GM23338 (cell line): Measurements from ENCODE around the gene OR12D1. TPM values are rescaled to one million over a fixed set of nuclear protein-coding genes. Genes with fewer than 3 reads are reported as not detected.
"Not testable (repeated sequence)": the region's sequence is repeated elsewhere in the genome, so short reads cannot be mapped to it uniquely, and the experiment has no call there.

ENCODE experiments used
- ATAC-seq: fragments of 200-7000 bp; cut with Tn5 transposase; 3 replicates; pipeline ENCODE4 v1.9.1; 2020
- DNase-seq: peaks from one replicate; pipeline ENCODE4 v3.0.0-alpha.2; 2015; ENCODE audit warnings: low spot score
- H2AFZ ChIP-seq: fragments of 200-600 bp; sonication (generic); 2 replicates; pipeline ENCODE4 v1.8.0; 2016; ENCODE audit warnings: antibody characterized with exemption, mild to moderate bottlenecking, moderate library complexity
- H3F3A ChIP-seq: fragments of 200-600 bp; sonication (generic); replicated peaks from 2 replicates; pipeline ENCODE4 v1.8.0; 2017; ENCODE audit warnings: antibody characterized with exemption, mixed run types, low read depth
- H3K27ac ChIP-seq: fragments of 200-600 bp; sonication (generic); 2 replicates; pipeline ENCODE4 v1.6.1; 2016; ENCODE audit warnings: low read depth
- H3K27me3 ChIP-seq: fragments of 200-600 bp; sonication (generic); 2 replicates; pipeline ENCODE4 v1.8.0; 2016; ENCODE audit warnings: mild to moderate bottlenecking, mixed run types, moderate library complexity; ENCODE audit not compliant: insufficient read depth
- H3K36me3 ChIP-seq: fragments of 200-600 bp; sonication (generic); 2 replicates; pipeline ENCODE4 v1.8.0; 2016; ENCODE audit warnings: mild to moderate bottlenecking; ENCODE audit not compliant: insufficient read depth
- H3K4me1 ChIP-seq: fragments of 200-600 bp; sonication (generic); 2 replicates; pipeline ENCODE4 v1.8.0; 2016; ENCODE audit warnings: mild to moderate bottlenecking, moderate library complexity; ENCODE audit not compliant: insufficient read depth
- H3K4me2 ChIP-seq: fragments of 200-600 bp; sonication (generic); 2 replicates; pipeline ENCODE4 v1.7.1; 2017; ENCODE audit warnings: mixed run types
- H3K4me3 ChIP-seq: fragments of 200-600 bp; sonication (generic); 2 replicates; pipeline ENCODE4 v1.6.1; 2016; ENCODE audit warnings: mixed run types
- H3K79me2 ChIP-seq: fragments of 200-600 bp; sonication (generic); replicated peaks from 2 replicates; pipeline ENCODE4 v1.8.0; 2017; ENCODE audit warnings: mild to moderate bottlenecking; ENCODE audit not compliant: insufficient read depth
- H3K9me2 ChIP-seq: fragments of 200-600 bp; sonication (generic); 2 replicates; pipeline ENCODE4 v1.8.0; 2017; ENCODE audit not compliant: insufficient read depth
- H4K20me1 ChIP-seq: fragments of 200-600 bp; sonication (generic); replicated peaks from 2 replicates; pipeline ENCODE4 v1.8.0; 2017; ENCODE audit warnings: mild to moderate bottlenecking; ENCODE audit not compliant: insufficient read depth
- H3K27ac Mint-ChIP-seq: 2 replicates; pipeline ENCODE4 v1.8.0; 2020; ENCODE audit warnings: inconsistent platforms, mild to moderate bottlenecking, moderate library complexity, mixed read lengths
- H3K27me3 Mint-ChIP-seq: 3 replicates; pipeline ENCODE4 v1.8.0; 2022; ENCODE audit warnings: low read depth, mild to moderate bottlenecking, moderate library complexity, mixed read lengths, inconsistent platforms; ENCODE audit not compliant: insufficient read depth, poor library complexity
- H3K36me3 Mint-ChIP-seq: 3 replicates; pipeline ENCODE4 v1.8.0; 2021; ENCODE audit warnings: low read depth, mild to moderate bottlenecking, inconsistent platforms, moderate library complexity, mixed read lengths
- H3K4me1 Mint-ChIP-seq: 3 replicates; pipeline ENCODE4 v1.8.0; 2020; ENCODE audit warnings: mild to moderate bottlenecking, inconsistent platforms, mixed read lengths
- H3K4me3 Mint-ChIP-seq: 3 replicates; pipeline ENCODE4 v1.8.0; 2021; ENCODE audit warnings: moderate library complexity, mild to moderate bottlenecking, inconsistent platforms, mixed read lengths
- H3K9me3 Mint-ChIP-seq: 3 replicates; pipeline ENCODE4 v1.8.0; 2020; ENCODE audit warnings: moderate library complexity, mild to moderate bottlenecking, inconsistent platforms, mixed read lengths
- EZH2phosphoT487 ChIP-seq: fragments of 200-600 bp; sonication (generic); IDR thresholded peaks from one replicate; pipeline ENCODE4 v1.8.1; 2018; ENCODE audit warnings: antibody characterized with exemption; ENCODE audit not compliant: unreplicated experiment
- JUNB ChIP-seq: IDR thresholded peaks from one replicate; pipeline ENCODE4 v1.6.1; 2016; ENCODE audit warnings: antibody characterized with exemption; ENCODE audit not compliant: unreplicated experiment
- NANOG ChIP-seq: IDR thresholded peaks from 2 replicates; pipeline ENCODE4 v1.6.1; 2016; ENCODE audit warnings: antibody characterized with exemption, borderline replicate concordance
- POLR2AphosphoS5 ChIP-seq: IDR thresholded peaks from 2 replicates; pipeline ENCODE4 v1.6.1; 2016; ENCODE audit warnings: antibody characterized with exemption, low read depth
- STAT1 ChIP-seq: IDR thresholded peaks from one replicate; pipeline ENCODE4 v1.6.1; 2016; ENCODE audit warnings: antibody characterized with exemption; ENCODE audit not compliant: unreplicated experiment
- ZNF114 ChIP-seq: fragments of 250-450 bp; sonication (Bioruptor Pico); IDR thresholded peaks from 2 replicates; pipeline ENCODE4 v1.5.0; 2020; ENCODE audit warnings: mild to moderate bottlenecking, moderate library complexity
- ZNF331 ChIP-seq: fragments of 250-450 bp; sonication (Bioruptor Pico); IDR thresholded peaks from 2 replicates; pipeline ENCODE4 v1.5.0; 2020; ENCODE audit warnings: low read depth, mild to moderate bottlenecking, moderate library complexity
- polyA plus RNA-seq: library from polyadenylated mRNA; unstranded; fragments of >200 nt; fragmentation: Nextera tagmentation; extraction: Ambion mirVana; gene quantifications from 2 replicates; pipeline ENCODE4 v1.2.1, GENCODE V29; 2016
- total RNA-seq: library from RNA; depleted of rRNA; stranded (reverse); fragments of >200 nt; shearing (Covaris generic); gene quantifications from 2 replicates; pipeline ENCODE4 v1.2.3, GENCODE V29; 2014
- TF ChIP-seq, protein P1 (sequence below), 2 experiments: fragments of 200-600 bp in 1 of 2; sonication (generic) in 1 of 2; conservative IDR thresholded peaks; 2 replicates each; pipeline versions ENCODE4 v1.5.1 to v1.6.1; 2016 to 2017; ENCODE audit warnings: antibody characterized with exemption in 2 of 2, low read depth in 2 of 2, mild to moderate bottlenecking in 2 of 2, moderate library complexity in 1 of 2
- TF ChIP-seq, protein P2 (sequence below): fragments of 250-450 bp; sonication (Bioruptor Pico); IDR thresholded peaks from 2 replicates; pipeline ENCODE4 v1.5.0; 2020; ENCODE audit warnings: mild to moderate bottlenecking, moderate library complexity
- TF ChIP-seq, protein P3 (sequence below): IDR thresholded peaks from one replicate; pipeline ENCODE4 v1.6.1; 2018; ENCODE audit warnings: antibody characterized with exemption; ENCODE audit not compliant: unreplicated experiment
- TF ChIP-seq, protein P4 (sequence below): IDR thresholded peaks from 2 replicates; pipeline ENCODE4 v1.6.1; 2016; ENCODE audit warnings: antibody characterized with exemption

The OR12D1 gene
- total and polyA plus RNA-seq, 2 experiments from 2014 or later: not detected

DNA sequence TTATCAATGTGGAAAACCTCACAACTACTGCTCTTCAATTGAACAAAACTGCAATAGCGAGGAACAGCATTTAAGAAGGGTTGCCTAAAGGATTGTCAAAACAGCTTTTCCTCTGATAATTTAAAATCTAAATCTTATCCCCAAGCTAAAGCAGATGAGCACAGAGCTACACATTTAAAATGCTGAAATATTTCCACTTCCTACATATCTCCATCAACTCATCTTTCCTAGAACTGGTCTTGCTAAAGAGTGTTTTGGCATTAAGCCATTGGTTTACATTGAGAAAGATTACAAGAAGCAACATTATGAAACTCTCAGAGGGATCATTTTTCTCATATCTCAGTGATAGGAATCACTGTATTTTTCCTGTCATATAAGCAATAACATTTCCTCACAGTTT lies 28.0 kb downstream of the OR12D1 start:
- DNase-seq (no peak), ATAC-seq (no peak)
- H3K27me3 Mint-ChIP-seq: peaks cover 7% of the 10 kb centered on the region
- H3K4me3 Mint-ChIP-seq: no peak overlapping the region
- H3K4me2 ChIP-seq: no peak overlapping the region
- H3K9me3 Mint-ChIP-seq: peaks cover 10% of the 10 kb centered on the region
- TF ChIP-seq, protein P1, sequence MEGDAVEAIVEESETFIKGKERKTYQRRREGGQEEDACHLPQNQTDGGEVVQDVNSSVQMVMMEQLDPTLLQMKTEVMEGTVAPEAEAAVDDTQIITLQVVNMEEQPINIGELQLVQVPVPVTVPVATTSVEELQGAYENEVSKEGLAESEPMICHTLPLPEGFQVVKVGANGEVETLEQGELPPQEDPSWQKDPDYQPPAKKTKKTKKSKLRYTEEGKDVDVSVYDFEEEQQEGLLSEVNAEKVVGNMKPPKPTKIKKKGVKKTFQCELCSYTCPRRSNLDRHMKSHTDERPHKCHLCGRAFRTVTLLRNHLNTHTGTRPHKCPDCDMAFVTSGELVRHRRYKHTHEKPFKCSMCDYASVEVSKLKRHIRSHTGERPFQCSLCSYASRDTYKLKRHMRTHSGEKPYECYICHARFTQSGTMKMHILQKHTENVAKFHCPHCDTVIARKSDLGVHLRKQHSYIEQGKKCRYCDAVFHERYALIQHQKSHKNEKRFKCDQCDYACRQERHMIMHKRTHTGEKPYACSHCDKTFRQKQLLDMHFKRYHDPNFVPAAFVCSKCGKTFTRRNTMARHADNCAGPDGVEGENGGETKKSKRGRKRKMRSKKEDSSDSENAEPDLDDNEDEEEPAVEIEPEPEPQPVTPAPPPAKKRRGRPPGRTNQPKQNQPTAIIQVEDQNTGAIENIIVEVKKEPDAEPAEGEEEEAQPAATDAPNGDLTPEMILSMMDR (conservative IDR thresholded peaks at IDR 0.05; ENCODE audit: low read depth in 2 of 2): no peak
- no peak for TF ChIP-seq EZH2phosphoT487
- no peak for TF ChIP-seq ZNF331
- TF ChIP-seq, protein P2, sequence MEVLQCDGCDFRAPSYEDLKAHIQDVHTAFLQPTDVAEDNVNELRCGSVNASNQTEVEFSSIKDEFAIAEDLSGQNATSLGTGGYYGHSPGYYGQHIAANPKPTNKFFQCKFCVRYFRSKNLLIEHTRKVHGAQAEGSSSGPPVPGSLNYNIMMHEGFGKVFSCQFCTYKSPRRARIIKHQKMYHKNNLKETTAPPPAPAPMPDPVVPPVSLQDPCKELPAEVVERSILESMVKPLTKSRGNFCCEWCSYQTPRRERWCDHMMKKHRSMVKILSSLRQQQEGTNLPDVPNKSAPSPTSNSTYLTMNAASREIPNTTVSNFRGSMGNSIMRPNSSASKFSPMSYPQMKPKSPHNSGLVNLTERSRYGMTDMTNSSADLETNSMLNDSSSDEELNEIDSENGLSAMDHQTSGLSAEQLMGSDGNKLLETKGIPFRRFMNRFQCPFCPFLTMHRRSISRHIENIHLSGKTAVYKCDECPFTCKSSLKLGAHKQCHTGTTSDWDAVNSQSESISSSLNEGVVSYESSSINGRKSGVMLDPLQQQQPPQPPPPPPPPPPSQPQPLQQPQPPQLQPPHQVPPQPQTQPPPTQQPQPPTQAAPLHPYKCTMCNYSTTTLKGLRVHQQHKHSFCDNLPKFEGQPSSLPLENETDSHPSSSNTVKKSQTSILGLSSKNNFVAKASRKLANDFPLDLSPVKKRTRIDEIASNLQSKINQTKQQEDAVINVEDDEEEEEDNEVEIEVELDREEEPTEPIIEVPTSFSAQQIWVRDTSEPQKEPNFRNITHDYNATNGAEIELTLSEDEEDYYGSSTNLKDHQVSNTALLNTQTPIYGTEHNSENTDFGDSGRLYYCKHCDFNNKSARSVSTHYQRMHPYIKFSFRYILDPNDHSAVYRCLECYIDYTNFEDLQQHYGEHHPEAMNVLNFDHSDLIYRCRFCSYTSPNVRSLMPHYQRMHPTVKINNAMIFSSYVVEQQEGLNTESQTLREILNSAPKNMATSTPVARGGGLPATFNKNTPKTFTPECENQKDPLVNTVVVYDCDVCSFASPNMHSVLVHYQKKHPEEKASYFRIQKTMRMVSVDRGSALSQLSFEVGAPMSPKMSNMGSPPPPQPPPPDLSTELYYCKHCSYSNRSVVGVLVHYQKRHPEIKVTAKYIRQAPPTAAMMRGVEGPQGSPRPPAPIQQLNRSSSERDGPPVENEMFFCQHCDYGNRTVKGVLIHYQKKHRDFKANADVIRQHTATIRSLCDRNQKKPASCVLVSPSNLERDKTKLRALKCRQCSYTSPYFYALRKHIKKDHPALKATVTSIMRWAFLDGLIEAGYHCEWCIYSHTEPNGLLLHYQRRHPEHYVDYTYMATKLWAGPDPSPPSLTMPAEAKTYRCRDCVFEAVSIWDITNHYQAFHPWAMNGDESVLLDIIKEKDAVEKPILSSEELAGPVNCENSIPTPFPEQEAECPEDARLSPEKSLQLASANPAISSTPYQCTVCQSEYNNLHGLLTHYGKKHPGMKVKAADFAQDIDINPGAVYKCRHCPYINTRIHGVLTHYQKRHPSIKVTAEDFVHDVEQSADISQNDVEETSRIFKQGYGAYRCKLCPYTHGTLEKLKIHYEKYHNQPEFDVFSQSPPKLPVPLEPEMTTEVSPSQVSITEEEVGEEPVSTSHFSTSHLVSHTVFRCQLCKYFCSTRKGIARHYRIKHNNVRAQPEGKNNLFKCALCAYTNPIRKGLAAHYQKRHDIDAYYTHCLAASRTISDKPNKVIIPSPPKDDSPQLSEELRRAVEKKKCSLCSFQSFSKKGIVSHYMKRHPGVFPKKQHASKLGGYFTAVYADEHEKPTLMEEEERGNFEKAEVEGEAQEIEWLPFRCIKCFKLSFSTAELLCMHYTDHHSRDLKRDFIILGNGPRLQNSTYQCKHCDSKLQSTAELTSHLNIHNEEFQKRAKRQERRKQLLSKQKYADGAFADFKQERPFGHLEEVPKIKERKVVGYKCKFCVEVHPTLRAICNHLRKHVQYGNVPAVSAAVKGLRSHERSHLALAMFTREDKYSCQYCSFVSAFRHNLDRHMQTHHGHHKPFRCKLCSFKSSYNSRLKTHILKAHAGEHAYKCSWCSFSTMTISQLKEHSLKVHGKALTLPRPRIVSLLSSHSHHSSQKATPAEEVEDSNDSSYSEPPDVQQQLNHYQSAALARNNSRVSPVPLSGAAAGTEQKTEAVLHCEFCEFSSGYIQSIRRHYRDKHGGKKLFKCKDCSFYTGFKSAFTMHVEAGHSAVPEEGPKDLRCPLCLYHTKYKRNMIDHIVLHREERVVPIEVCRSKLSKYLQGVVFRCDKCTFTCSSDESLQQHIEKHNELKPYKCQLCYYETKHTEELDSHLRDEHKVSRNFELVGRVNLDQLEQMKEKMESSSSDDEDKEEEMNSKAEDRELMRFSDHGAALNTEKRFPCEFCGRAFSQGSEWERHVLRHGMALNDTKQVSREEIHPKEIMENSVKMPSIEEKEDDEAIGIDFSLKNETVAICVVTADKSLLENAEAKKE: no peak
- no peak for TF ChIP-seq ZNF114
- TF ChIP-seq, protein P3, sequence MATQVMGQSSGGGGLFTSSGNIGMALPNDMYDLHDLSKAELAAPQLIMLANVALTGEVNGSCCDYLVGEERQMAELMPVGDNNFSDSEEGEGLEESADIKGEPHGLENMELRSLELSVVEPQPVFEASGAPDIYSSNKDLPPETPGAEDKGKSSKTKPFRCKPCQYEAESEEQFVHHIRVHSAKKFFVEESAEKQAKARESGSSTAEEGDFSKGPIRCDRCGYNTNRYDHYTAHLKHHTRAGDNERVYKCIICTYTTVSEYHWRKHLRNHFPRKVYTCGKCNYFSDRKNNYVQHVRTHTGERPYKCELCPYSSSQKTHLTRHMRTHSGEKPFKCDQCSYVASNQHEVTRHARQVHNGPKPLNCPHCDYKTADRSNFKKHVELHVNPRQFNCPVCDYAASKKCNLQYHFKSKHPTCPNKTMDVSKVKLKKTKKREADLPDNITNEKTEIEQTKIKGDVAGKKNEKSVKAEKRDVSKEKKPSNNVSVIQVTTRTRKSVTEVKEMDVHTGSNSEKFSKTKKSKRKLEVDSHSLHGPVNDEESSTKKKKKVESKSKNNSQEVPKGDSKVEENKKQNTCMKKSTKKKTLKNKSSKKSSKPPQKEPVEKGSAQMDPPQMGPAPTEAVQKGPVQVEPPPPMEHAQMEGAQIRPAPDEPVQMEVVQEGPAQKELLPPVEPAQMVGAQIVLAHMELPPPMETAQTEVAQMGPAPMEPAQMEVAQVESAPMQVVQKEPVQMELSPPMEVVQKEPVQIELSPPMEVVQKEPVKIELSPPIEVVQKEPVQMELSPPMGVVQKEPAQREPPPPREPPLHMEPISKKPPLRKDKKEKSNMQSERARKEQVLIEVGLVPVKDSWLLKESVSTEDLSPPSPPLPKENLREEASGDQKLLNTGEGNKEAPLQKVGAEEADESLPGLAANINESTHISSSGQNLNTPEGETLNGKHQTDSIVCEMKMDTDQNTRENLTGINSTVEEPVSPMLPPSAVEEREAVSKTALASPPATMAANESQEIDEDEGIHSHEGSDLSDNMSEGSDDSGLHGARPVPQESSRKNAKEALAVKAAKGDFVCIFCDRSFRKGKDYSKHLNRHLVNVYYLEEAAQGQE: no peak
- TF ChIP-seq JUNB: no peak
- no peak for TF ChIP-seq POLR2AphosphoS5
- TF ChIP-seq NANOG: no peak
- no peak for TF ChIP-seq STAT1
- TF ChIP-seq, protein P4, sequence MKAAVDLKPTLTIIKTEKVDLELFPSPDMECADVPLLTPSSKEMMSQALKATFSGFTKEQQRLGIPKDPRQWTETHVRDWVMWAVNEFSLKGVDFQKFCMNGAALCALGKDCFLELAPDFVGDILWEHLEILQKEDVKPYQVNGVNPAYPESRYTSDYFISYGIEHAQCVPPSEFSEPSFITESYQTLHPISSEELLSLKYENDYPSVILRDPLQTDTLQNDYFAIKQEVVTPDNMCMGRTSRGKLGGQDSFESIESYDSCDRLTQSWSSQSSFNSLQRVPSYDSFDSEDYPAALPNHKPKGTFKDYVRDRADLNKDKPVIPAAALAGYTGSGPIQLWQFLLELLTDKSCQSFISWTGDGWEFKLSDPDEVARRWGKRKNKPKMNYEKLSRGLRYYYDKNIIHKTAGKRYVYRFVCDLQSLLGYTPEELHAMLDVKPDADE: no peak
- no peak overlapping the region for H3K27ac ChIP-seq
- H3K4me3 ChIP-seq: no peak overlapping the region
- no peak overlapping the region for H2AFZ ChIP-seq
- H3K9me2 ChIP-seq: peaks cover 7% of the 10 kb centered on the region; the same call in 1 of the 2 replicates
- H3K4me1 ChIP-seq: peaks cover 15% of the 10 kb centered on the region
- no peaks in the 10 kb centered on the region for H3K27me3 ChIP-seq
- H3K4me1 Mint-ChIP-seq: peaks cover 14% of the 10 kb centered on the region
- no peaks in the 10 kb centered on the region for H3K79me2 ChIP-seq
- H4K20me1 ChIP-seq: no peaks in the 10 kb centered on the region
- no peak overlapping the region for H3K27ac Mint-ChIP-seq
- no peaks in the 10 kb centered on the region for H3K36me3 Mint-ChIP-seq
- H3F3A ChIP-seq: no peaks in the 10 kb centered on the region
- H3K36me3 ChIP-seq: no peaks in the 10 kb centered on the region

DNA sequence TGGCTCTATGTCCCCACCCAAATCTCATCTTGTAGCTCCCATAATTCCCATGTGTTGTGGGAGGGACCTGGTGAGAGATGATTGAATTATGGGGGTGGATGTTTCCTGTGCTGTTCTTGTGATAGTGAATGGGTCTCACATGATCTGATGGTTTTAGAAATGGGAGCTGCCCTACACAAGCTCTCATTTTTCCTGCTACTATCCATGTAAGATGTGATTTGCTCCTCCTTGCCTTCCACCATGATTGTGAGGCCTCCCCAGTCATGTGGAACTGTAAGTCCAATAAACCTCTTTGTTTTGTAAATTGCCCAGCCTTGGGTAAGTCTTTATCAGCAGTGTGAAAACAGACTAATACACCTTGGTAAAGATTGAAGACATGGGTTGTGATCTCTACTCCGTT lies 29.3 kb downstream of the OR12D1 start:
- H3K4me1 Mint-ChIP-seq: peaks cover 15% of the 10 kb centered on the region
- H3K79me2 ChIP-seq, DNase-seq, H3K4me3 ChIP-seq, H3K27me3 Mint-ChIP-seq, H3K36me3 Mint-ChIP-seq, H4K20me1 ChIP-seq, H3K4me3 Mint-ChIP-seq, H3K27ac Mint-ChIP-seq, H3K36me3 ChIP-seq, H3F3A ChIP-seq, H3K4me2 ChIP-seq, ATAC-seq, H3K27ac ChIP-seq, H3K27me3 ChIP-seq, H2AFZ ChIP-seq: not testable (repeated sequence)
- H3K9me3 Mint-ChIP-seq: peaks cover 15% of the 10 kb centered on the region
- peaks cover 15% of the 10 kb centered on the region for H3K4me1 ChIP-seq
- H3K9me2 ChIP-seq: peaks cover 11% of the 10 kb centered on the region
